Measurements from ENCODE around the gene ROBO2. TPM values are rescaled to one million over a fixed set of nuclear protein-coding genes. Genes with fewer than 3 reads are reported as not detected.
A peak's percentile ranks its signal among the peaks of the same experiment; 100 is the strongest.

Gene ROBO2
- total and polyA plus RNA-seq, 3 donors from 2014 or later = 16.1 to 23.3 (median 17.7) TPM

- intact Hi-C loops (cut with DNase I; ENCODE audit: low total_unique reads) = no loop called here
Measured at GRCh38 chr3:77026904-77027634, 12.8 kb upstream of the ROBO2 start.

GRCh38 chr3:77028005-77028404, 11.9 kb upstream of the ROBO2 start:
- Histone ChIP-seq H3K4me1 (no peaks in the 10 kb centered on the region), H3K27ac (no peak overlapping the region), H3K27me3 (no peaks in the 10 kb centered on the region), H3K4me3 (no peak overlapping the region), H3K9me3 (no peaks in the 10 kb centered on the region), H3K36me3 (ENCODE audit: low read depth, missing control alignments) (no peaks in the 10 kb centered on the region)
- no peak for TF ChIP-seq CTCF (IDR thresholded peaks at IDR 0.05)
- TF ChIP-seq POLR2A (IDR thresholded peaks at IDR 0.05) = no peak
- WGBS, 2 donors = 45 to 59% methylated on average over 2 of the region's 2 CpGs
- intact Hi-C loops (cut with DNase I; ENCODE audit: low total_unique reads) = no loop called here
- DNase-seq = no peak

More at GRCh38 chr3:77026904-77027634, 12.8 kb upstream of the ROBO2 start:
- no peaks in the 10 kb centered on the region for H3K36me3 ChIP-seq (ENCODE audit: low read depth, missing control alignments)
- no peaks in the 10 kb centered on the region for H3K27me3 ChIP-seq
- H3K27ac ChIP-seq = no peak overlapping the region
- DNase-seq = no peak
- WGBS, 2 donors = 76 to 86% methylated on average over 5 of the region's 5 CpGs
- no peak overlapping the region for H3K4me3 ChIP-seq
- no peaks in the 10 kb centered on the region for H3K4me1 ChIP-seq
- no peaks in the 10 kb centered on the region for H3K9me3 ChIP-seq
- TF ChIP-seq POLR2A (IDR thresholded peaks at IDR 0.05) (no peak), CTCF (IDR thresholded peaks at IDR 0.05) (no peak)

- Histone ChIP-seq H3K4me3 (peak overlapping the region; percentile 58 to 76), H3K27me3 (no peaks in the 10 kb centered on the region)
- WGBS, 2 donors = 0 to 1% methylated on average over 19 to 21 of the region's 21 CpGs
Measured at GRCh38 chr3:77038468-77038929, 1.4 kb upstream of the ROBO2 start.

GRCh38 chr3:77038930-77039605, 831 bp upstream of the ROBO2 start:
- peak overlapping the region; percentile 58 to 76 for H3K4me3 ChIP-seq
- H3K4me1 ChIP-seq = no peaks in the 10 kb centered on the region
- peak overlapping the region in 1 of 2 donors; percentile 63 for H3K27ac ChIP-seq
- no peaks in the 10 kb centered on the region for H3K9me3 ChIP-seq
- WGBS, 2 donors = 1% methylated on average over 19 to 33 of the region's 33 CpGs
- TF ChIP-seq CTCF (IDR thresholded peaks at IDR 0.05) (no peak), POLR2A (IDR thresholded peaks at IDR 0.05) (no peak)
- no peaks in the 10 kb centered on the region for H3K36me3 ChIP-seq (ENCODE audit: low read depth, missing control alignments)
- H3K27me3 ChIP-seq = no peaks in the 10 kb centered on the region
- DNase-seq = peak; percentile 32
- intact Hi-C loops (cut with DNase I; ENCODE audit: low total_unique reads) = no loop called here

More at GRCh38 chr3:77038468-77038929, 1.4 kb upstream of the ROBO2 start:
- H3K9me3 ChIP-seq = no peaks in the 10 kb centered on the region
- H3K27ac ChIP-seq = no peak overlapping the region
- DNase-seq = peak; percentile 92
- peak; percentile 50 to 84 (median 58) for TF ChIP-seq CTCF (IDR thresholded peaks at IDR 0.05)
- TF ChIP-seq POLR2A (IDR thresholded peaks at IDR 0.05) = no peak
- intact Hi-C loops (cut with DNase I; ENCODE audit: low total_unique reads) = no loop called here
- no peaks in the 10 kb centered on the region for H3K4me1 ChIP-seq
- H3K36me3 ChIP-seq (ENCODE audit: low read depth, missing control alignments) = no peaks in the 10 kb centered on the region
